NCI-H2227 treated with DMSO at 0.1 percent for 48 hours (cell line): ENCODE results near the gene TRIM54.

Experiments
- DNase-seq: peaks from one replicate; lab custom pipeline; 2025; lab: John Stamatoyannopoulos, UW

Gene TRIM54

GRCh38 chr2:27281855-27282559 is at the start of gene TRIM54:
TRIM54 (plus strand) TSS chr2:27282429; CDS start chr2:27282732, 303 bp downstream.
- no peak for DNase-seq

- no peak for DNase-seq
Measured at GRCh38 chr2:27233341-27233740, 48.9 kb upstream of the TRIM54 start.

- no peak for DNase-seq
Measured at GRCh38 chr2:27236136-27236535, 46.1 kb upstream of the TRIM54 start.

- DNase-seq = no peak
Measured at GRCh38 chr2:27236626-27237025, 45.6 kb upstream of the TRIM54 start.

GRCh38 chr2:27237341-27237945 is 44.8 kb upstream of the TRIM54 start:
- no peak for DNase-seq

GRCh38 chr2:27238976-27239375 is 43.3 kb upstream of the TRIM54 start:
- no peak for DNase-seq

- no peak for DNase-seq
Measured at GRCh38 chr2:27240406-27240805, 41.8 kb upstream of the TRIM54 start.

GRCh38 chr2:27241761-27242613 is 40.2 kb upstream of the TRIM54 start:
- DNase-seq = no peak

GRCh38 chr2:27242614-27242951 is 39.6 kb upstream of the TRIM54 start:
- DNase-seq = no peak

GRCh38 chr2:27243391-27244130 is 38.7 kb upstream of the TRIM54 start:
- DNase-seq = no peak

- no peak for DNase-seq
Measured at GRCh38 chr2:27245116-27245515, 37.1 kb upstream of the TRIM54 start.

GRCh38 chr2:27245626-27246025 is 36.6 kb upstream of the TRIM54 start:
- DNase-seq = no peak

- DNase-seq = no peak
Measured at GRCh38 chr2:27247893-27248292, 34.3 kb upstream of the TRIM54 start.

- no peak for DNase-seq
Measured at GRCh38 chr2:27249159-27249890, 32.9 kb upstream of the TRIM54 start.

GRCh38 chr2:27249891-27250651 is 32.2 kb upstream of the TRIM54 start:
- DNase-seq = peak; percentile 11

- no peak for DNase-seq
Measured at GRCh38 chr2:27250652-27251379, 31.4 kb upstream of the TRIM54 start.

GRCh38 chr2:27251766-27252165 is 30.5 kb upstream of the TRIM54 start:
- no peak for DNase-seq

GRCh38 chr2:27255187-27255586 is 27.0 kb upstream of the TRIM54 start:
- DNase-seq = no peak

GRCh38 chr2:27255660-27256059 is 26.6 kb upstream of the TRIM54 start:
- DNase-seq = no peak

GRCh38 chr2:27256855-27257454 is 25.3 kb upstream of the TRIM54 start:
- DNase-seq = no peak
